ENCODE results near the gene EIF4G3.
"Not testable (repeated sequence)": the region's sequence is repeated elsewhere in the genome, so short reads cannot be mapped to it uniquely, and the experiment has no call there.

Gene EIF4G3

DNA sequence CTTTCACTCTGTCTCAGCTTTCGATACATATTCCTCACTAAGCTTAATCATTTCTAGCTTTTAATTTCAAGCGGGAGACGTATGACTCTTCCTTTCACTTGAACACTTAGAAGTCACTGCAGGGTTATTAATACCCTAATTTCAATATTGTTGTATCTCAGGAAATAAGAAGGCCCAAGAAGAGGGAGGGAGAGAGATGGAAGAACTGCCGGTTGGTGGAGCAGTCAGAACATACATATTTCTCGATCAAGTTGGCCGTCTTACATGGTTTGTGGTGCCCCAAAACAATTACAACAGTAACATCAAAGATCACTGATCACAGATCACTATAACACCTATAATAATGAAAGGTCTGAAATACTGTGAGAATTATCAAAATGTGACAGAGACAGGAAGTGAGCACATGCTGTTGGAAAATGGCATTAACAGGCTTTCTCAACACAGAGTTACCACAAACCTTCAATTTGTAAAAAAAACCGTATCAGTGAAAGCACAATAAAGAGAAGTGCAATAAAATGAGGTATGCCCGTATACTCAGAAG is 244.2 kb downstream of the EIF4G3 start:
- DNase-seq (ENCODE audit: low read depth) = no peak

DNA sequence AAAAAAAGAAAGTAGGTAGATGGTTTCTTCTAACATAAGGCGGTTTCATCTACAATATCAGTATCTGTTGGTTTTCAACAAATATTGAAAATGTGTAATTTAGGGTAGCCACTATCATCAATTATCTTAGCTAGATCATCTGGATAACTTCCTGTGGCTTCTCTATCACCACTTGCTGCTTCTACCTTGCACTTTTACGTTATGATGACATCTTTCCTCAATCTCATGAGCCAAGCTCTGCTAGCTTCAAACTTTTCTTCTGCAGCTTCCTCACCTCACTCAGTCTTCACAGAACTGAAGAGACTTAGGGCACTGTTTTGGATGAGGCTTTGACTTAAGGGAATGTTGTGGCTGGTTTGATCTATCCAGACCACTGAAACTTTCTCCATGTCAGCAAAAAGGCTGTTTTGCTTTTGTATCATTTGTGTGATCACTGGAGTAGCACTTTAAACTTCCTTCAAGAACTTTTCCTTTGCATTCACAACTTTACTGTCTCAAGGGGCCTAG is 244.7 kb downstream of the EIF4G3 start:
- DNase-seq (ENCODE audit: low read depth) = no peak

DNA sequence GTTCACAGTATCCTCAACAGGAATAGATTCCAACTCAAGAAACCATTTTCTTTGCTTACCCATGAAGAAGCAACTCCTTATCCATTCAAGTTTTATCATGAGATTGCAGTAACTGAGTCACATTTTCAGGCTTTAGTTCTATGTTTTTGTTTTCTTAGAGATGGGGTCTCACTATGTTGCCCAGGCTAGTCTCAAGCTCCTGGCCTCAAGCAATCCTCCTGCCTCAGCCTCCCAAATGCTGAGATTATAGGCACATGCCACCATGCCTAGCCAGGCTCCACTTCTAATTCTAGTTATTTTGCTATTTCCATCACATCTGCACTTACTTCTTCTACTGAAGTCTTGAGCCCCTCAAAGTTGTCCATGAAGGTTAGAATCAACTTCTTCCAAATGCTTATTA is 246.3 kb downstream of the EIF4G3 start:
- DNase-seq (ENCODE audit: low read depth) = no peak

DNA sequence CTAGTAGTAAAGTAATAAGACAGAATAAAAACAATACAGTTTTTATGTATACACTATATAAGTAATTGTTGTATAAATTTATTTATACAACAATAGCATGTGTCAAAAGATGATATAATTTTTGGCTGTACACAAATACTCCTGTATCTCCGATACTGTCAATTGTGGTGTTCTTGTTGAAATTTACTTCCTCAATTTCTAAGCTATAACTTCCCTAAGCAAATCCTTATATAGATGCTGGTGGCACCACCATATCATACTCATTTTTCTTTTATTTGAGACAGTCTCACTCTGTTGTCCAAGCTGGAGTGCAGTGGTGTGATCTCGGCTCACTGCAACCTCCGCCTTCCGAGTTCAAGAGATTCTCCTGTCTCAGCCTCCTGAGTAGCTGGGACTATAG is 248.6 kb downstream of the EIF4G3 start:
- DNase-seq (ENCODE audit: low read depth) = no peak

DNA sequence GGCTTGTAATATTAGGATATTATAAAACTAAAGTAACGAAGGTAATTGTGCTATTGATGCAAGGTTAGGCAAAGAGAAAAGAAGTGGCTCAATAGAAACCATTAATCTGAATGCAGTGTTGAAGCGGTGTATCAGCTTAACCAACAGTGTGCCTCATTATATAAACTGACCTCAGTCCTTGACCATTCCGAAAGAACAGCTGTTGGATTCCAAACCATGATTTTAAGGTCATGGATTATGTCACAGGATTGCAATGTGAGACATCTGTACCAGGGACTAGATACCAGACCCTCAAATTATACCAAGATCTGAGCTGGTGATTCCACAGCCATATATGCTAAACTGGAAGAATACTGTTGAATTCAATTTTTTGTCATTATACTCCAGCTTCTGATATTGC is 255.4 kb downstream of the EIF4G3 start:
- no peak for DNase-seq (ENCODE audit: low read depth)

DNA sequence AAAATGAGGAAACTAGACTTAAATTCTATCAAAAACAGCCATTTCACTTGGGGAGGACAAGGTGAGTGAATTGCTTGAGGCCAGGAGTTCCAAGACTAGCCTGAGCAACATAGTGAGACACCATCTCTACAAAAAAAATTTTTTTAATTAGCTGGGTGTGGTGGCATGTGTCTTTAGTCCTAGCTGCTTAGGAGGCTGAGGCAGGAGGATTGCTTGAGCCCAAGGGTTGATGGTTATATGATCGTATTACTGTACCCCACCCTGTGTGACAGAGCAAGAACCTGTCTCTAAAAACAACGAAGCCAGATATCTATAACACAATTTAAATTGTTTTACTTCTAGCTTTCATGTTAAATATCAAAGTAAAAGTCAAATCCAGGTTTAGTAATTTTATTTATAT is 263.5 kb downstream of the EIF4G3 start:
- DNase-seq (ENCODE audit: low read depth) = no peak

DNA sequence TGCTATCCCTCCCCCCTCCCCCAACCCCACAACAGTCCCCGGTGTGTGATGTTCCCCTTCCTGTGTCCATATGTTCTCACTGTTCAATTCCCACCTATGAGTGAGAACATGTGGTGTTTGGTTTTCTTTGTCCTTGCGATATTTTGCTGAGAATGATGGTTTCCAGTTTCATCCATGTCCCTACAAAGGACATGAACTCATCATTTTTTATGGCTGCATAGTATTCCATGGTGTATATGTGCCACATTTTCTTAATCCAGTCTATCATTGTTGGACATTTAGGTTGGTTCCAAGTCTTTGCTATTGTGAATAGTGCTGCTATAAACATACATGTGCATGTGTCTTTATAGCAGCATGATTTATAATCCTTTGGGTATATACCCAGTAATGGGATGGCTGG is 269.2 kb downstream of the EIF4G3 start:
- DNase-seq (ENCODE audit: low read depth) = not testable (repeated sequence)

DNA sequence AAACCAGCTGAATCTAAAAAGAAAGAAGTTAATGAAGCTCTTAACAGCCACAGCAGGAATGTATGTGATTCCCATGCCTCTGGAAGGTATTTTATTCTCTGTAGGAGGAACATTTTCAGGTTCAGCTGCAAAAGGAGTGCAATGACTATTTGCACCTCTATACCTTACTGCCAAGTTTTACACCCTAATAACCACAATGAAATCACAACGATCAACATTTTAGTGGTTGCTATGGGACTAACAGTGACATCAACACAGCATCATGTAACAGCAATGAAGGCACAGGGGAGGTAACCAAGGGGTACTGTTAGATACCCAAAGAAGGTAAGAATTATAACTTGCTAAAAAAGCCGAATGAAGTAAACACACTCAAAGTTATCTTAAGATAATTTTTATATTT is 273.3 kb downstream of the EIF4G3 start:
- no peak for DNase-seq (ENCODE audit: low read depth)

DNA sequence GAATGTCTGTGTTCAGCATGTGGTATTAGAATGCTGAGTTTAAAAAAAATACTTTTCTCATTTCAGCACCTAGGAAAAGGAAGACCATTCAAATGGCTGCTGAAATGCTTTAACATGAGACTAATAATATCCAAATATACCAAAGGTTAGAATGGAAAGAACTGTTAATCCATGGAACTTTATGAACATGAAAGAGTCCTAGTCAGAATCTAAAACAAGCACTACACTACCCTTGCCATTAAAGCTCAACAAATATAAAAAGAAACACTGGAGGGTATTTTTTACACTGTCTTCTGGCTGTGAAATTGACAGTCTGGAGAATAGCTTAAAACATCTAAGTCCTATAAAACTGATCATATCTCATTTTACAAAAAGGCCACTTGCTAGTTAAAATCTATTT is 276.6 kb downstream of the EIF4G3 start:
- DNase-seq (ENCODE audit: low read depth) = no peak

DNA sequence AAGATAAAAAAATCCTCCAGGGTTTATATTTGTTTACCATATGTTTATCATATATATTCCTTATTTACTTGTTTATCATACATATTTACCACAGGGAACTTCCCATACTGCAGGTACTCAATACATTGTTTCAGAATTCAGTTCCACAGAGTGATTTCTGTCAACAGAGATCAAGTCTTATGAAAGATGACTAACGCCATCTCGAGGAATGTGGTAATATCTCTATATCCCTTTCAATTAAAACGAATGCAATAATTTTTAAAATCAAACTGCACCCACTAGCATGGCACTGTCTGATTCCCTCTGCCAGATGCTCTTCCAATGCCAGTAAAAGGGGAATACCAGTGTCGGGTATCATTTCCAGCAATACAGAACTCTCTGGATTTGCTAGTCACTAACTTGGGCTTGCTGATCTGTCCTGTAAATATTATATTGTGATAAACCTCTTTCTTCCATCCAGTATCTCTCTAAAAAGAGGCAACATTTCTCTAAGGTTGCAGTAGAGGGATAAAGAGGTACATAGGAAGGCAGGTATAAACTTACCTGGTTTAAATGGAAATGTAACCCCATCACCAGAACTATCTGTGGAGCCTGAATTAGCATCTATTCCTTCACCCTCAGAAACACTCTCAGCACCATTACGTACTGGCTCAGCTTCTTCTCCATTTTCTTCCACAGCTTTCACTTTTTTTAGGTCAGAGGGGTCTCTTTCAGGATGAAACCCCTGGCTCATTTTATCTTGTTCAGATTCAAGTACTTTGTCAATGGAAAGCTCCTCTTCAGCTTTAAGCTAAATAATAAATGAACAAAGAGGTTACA is 277.3 kb downstream of the EIF4G3 start:
- no peak for DNase-seq (ENCODE audit: low read depth)

DNA sequence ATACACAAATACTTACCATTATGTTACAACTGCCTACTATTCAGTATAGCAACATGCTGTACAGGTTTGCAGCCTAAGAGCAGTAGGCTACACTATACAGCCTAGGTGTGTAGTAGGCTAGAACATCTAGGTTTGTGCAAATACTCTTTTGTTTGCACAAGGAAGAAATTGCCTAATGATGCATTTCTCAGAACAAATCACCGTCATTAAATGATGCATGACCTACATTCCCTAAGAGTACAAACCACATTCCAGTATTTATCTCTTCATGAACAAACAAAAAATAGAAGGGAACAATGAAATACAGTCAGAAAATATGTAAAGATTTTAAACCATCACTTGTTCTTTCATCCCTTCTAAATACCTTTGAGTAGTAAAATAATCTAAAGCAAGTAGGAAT is 279.9 kb downstream of the EIF4G3 start:
- no peak for DNase-seq (ENCODE audit: low read depth)

DNA sequence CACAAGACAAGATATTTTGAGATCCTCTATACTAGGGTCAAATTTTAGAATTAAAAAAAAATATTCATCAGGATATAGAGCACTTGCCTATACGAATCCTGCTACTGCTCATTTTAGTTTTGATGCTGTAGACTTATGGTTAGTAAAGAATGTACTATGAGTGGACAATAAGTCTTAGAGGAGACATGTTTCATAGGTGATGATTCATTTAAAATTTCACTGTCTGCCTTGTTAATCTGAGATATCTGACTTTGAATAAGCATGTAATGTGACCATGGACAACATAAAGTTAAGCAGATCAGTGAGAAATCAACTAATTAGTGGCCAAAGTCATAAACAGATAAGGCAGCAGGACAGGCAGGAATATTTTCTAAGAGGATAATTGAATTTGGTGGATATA is 282.8 kb downstream of the EIF4G3 start:
- DNase-seq (ENCODE audit: low read depth) = no peak

DNA sequence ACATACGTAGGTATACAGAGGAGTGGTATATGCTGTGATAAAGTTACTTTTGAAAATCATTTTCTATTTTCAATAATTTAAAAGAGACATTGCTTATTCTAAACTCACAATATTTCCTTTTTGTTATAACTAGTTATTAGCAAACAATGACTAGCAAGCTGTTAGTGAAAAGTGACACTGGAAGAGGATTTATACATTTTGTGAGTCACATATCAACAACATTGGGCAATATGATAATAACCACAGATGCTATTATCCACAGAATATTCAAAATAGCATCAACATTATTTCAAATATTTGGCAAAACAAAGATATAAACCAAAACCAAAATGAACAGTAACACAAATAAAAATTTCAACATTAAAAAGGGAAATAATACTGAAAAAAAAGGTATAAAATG is 285.6 kb downstream of the EIF4G3 start:
- no peak for DNase-seq (ENCODE audit: low read depth)

DNA sequence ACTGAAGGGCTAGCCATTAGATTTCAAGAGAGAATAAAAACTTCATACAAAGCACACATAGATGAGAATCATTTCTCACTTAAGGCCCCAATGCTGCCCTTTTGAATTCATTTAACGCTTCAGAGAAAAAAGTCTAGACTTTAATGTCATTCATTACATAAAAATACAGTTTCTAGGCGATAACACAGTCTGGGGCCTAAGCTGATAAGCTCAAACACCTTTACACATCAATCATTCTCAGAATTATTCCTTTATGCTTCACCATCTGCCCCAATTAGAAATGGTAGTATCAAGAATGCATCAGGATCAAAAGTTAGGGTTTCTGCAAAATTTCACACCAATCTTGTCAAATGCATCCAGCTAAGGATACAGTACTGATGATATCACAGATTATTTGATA is 289.5 kb downstream of the EIF4G3 start:
- DNase-seq (ENCODE audit: low read depth) = no peak

DNA sequence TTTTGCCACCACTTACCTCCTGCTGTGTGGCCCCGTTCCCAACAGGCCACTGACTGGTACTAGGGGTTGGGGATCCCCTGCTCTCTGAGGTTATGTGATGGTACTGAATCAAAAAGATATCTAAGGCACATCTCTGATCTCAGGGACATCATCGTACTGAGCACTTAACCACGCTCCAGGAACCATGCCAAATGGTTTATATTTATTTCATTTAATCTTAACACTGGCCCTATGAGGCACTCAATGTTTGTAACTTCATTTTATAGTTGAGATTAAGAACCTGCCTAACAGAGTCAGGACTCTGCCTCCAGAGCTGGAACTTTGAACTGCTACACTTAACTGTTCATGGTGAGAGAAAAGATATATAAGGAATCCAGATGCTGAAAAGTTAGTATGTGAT is 291.6 kb downstream of the EIF4G3 start:
- no peak for DNase-seq (ENCODE audit: low read depth)

DNA sequence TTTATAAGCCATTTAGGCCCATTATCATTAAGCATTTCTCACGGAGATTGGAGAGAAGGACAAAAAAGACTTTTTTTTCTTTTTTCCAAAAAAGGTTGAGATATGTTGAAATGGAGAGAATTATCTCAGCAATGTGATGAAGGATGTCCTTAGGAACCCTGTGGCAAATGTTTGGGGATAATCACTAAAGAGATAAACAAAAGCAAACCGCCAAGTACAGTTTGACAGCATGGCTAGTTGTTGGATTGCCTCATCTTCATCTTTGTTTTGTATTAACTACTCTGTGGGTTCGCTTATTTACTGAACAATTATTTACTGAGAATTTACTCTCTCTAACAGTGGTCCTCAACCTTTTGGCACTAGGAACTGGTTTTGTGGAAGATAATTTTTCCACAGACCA is 292.2 kb downstream of the EIF4G3 start:
- DNase-seq (ENCODE audit: low read depth) = no peak

DNA sequence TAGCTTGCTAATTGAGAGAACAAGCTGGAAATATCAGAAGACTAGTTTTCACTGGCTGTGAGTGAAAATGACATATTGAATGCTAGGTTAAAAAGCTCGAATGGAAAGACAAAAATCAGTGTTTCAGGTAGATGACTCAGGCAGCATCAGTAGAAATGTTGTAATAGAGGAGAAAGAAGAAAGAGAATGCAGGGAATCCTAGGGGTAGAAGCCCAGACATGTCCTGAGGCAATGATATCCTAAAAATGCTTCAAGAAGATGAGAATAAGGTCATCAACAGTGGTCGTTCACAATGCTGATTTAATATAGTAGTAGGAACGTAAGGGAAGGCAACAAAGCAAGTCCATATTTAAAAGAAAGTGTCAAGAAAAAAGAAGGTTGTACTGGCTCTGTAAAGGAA is 292.9 kb downstream of the EIF4G3 start:
- DNase-seq (ENCODE audit: low read depth) = no peak

DNA sequence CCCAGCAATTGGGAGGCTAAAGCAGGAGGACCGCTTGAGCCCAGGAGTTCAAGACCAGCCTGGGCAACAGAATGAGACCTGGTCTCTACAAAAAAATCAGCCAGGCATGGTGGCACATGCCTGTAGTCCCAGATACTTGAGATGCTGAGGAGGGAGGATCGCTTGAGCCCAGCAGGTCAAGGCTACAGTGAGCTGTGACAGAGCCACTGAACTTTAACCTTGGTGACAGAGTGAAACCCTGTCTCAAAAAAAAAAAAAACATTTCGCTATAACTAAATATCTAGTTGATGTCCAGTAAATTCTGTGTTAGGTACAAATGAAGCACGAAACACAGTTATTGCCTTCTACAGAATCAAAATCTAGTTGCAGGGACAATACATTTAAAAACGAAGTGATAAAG is 293.9 kb downstream of the EIF4G3 start:
- DNase-seq (ENCODE audit: low read depth) = no peak

DNA sequence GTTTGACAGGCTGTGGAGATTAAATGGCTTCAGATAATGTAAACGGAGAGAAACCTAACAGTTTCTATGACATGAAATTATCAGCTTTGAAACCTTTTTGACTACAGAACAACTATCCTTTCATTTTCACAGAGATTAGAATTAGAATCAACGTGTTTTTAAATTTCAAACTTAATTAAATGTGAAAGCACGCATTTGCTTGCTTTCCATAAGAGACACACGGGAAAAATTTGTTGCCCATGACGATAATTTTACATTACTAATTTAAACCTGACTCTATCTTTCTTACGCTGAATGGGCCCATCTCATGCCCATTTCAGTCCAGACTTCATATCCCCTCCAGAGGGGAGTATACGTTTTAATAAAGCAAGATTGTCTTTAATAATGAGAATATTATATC is 297.9 kb downstream of the EIF4G3 start:
- DNase-seq (ENCODE audit: low read depth) = no peak

DNA sequence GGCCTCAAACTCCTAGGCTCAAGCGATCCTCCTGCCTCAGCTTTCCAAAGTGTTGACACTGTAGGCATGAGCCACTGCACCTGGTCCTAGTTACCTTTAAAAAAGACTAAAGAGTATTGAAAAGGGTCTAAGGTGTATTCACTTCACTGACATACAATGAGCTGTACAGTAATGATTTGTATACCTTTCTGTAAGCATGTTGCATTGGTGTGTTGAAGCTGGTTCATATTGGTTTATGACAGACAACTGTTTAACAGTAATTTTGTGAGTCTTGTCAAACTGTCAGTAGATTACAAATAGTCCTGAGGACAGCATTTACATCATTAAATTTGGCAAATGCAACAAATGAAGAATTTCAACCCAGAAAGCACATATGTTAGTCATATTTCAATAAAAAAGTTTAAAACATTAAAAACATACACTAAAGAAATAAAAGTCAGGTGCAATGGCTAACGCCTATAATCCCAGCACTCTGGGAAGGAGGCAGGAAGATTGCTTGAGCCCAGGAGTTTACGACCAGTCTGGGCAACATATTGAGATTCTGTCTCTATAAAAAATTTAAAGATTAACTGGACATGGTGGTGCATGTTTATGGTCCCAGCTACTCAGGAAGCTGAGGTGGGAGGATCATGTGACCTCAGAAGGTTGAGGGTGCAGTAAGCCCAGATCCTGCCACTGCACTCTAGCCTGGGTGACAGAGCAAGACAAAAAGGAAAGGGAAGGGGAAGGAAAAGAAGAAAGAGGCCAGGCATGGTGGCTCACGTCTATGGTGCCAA is 301.3 kb downstream of the EIF4G3 start:
- DNase-seq (ENCODE audit: low read depth) = no peak

DNA sequence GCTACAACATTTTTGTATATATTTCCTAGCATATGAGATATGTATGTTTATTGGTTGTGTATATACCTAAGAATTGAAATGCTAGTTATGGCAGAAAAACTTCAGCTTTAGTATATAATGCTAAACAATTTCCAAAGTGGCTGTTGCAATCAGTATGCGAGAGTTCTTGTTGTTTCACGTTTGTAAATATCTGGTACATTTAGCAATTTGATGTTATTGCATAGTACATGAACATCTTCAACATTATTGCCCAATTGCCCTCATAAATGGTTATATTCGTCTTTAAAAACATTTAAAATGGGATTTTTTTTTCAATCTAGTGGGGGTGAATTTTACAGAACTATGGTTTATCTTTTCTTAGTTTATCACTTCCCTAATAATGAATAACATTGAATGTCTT is 303.4 kb downstream of the EIF4G3 start:
- DNase-seq (ENCODE audit: low read depth) = no peak

DNA sequence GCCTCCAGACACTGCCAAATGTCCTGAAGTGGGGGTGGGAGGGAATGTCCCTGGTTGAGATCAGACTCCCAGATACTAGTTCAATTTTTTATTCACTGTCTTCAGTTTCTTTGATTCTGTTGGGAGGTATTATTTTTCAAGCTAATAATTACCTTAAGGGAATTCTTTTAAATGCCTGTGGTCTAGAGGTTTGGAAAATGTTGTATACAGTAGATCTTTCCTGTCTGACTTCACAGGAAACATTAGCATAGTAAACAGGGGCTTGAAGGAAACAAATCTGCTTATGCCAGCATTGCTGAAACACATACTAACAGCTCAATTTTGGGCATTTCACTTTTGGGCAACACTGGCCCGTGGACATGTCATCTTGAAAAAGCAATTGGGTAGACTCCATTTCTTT is 305.3 kb downstream of the EIF4G3 start:
- DNase-seq (ENCODE audit: low read depth) = no peak

DNA sequence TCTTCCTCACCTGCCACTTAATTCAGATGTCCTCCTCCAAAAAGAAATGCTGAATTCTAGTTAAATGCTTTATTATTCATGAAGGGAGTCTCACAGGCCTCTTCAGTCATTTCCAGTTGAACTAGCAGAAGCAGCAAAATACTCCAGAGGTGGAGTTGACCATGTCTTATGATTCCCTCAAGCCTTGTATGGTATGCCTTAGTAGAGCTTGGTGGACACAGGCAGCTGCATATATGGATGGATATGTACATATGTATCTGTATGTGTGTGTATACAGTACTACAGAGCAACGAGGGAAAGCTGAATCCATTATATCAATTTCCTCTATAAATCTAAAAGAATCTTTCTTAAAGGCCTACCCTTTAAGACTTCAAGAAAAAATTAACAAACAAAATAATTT is 306.0 kb downstream of the EIF4G3 start:
- no peak for DNase-seq (ENCODE audit: low read depth)

Measured in stimulated activated CD8-positive, alpha-beta memory T cell treated with anti-CD3 and anti-CD28 coated beads, Interleukin-15, amount 100 ng/mL, for 1 hour (primary cell).